ENCODE measurements around the gene PTEN.

PTEN gene
- 125 to 179 (median 145) reads per million in 3 donors for total RNA-seq

- Histone ChIP-seq H3K36me3 (ENCODE audit: control insufficient read depth, insufficient read depth, low read length) (no peaks in the 10 kb centered on the region), H3K27me3 (replicated peaks; ENCODE audit: control insufficient read depth, insufficient read depth, low read length, poor library complexity, severe bottlenecking) (no peaks in the 10 kb centered on the region), H3K4me3 (ENCODE audit: insufficient read depth, low read depth, low read length, poor library complexity, severe bottlenecking) (peak within 1 kb of the TSS; percentile 92), H3K9me3 (ENCODE audit: control insufficient read depth, low read length) (no peaks in the 10 kb centered on the region), H3K4me1 (ENCODE audit: control insufficient read depth, insufficient read depth, low read length, poor library complexity, severe bottlenecking) (peaks cover 2% of the 10 kb centered on the region), H3K27ac (ENCODE audit: insufficient read depth, low read length, poor library complexity, severe bottlenecking) (peak within 1 kb of the TSS; percentile 81)
- peak; percentile 68 to 76 (median 71) for DNase-seq
Observed at GRCh38 chr10:87863053-87863943, at the start of gene PTEN, which contains the start of gene KLLN. Gene PTEN, plus strand, starts transcription at chr10:87863625. Its CDS starts 845 bp downstream, at chr10:87864470. Gene KLLN, minus strand, starts transcription at chr10:87863533. Its CDS starts 1,046 bp downstream, at chr10:87862487.

DNA sequence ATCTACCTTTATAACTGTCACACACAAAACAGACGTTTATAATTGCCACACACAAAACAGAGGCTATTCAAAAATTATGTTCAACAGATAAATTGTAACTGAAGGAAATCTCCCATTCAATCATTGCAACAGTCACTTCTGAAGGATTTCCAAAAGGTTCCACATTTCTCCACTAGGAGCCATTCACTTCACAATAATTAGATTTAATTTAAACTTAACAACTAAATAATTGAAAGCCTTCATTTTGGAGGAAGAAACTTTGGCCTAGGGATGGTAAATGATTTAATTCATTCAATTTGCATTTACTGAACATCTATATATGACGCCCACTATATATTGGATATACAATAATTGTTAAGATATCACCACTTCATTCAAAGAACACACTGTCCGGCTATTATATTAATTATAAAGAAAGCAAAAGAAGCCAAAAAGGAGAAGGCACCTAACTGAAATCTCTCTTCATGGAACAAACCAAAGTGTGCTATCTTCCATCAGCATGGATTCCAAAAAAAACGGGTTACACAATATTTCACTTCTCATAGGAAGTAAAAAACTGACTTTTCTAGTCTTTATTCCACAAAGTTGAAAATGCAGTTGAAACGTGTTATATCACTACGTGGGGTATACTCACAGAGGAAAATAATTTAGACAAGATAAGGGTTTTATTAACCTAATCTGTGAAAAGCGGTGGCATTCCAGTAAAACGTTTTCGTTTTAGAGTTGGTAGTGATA, 47.1 kb upstream of the PTEN start:
- Histone ChIP-seq H3K4me1 (ENCODE audit: control insufficient read depth, insufficient read depth, low read length, poor library complexity, severe bottlenecking) (peaks cover 8% of the 10 kb centered on the region), H3K9me3 (ENCODE audit: control insufficient read depth, low read length) (no peaks in the 10 kb centered on the region), H3K4me3 (ENCODE audit: insufficient read depth, low read depth, low read length, poor library complexity, severe bottlenecking) (no peak overlapping the region), H3K27me3 (replicated peaks; ENCODE audit: control insufficient read depth, insufficient read depth, low read length, poor library complexity, severe bottlenecking) (no peaks in the 10 kb centered on the region), H3K27ac (ENCODE audit: insufficient read depth, low read length, poor library complexity, severe bottlenecking) (no peak overlapping the region), H3K36me3 (ENCODE audit: control insufficient read depth, insufficient read depth, low read length) (no peaks in the 10 kb centered on the region)
- DNase-seq: no peak

DNA sequence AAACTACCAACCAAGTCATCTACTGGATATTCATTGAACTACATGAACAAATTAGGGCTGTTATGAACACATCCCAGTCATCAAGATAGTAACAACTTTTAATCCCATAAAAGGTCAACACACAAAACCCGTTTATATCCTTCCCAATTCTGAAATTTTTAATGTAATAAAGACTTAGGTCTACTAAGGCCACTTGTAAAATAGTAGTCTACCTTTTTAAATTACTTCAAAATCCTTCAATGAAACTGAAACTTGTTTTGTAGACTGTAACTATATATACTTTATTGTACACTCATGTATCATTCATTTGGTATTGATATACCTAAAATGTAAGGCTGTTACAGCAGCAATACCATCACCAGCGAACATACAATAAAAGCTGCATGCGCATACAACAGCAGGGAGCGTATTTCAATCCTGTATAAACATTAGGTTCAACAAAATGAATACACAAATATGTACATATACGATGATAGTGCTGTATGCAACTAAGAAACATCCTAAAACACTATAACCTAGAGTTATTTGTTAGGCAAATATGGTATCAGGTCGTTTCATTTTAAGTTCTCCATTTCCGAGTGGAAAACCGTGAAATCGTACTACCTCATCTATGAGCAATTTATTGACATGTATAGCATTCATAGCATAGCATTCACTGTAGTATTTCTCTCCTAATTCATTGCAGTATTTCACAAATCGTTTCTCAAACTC, 46.4 kb upstream of the PTEN start:
- DNase-seq: no peak
- Histone ChIP-seq H3K36me3 (ENCODE audit: control insufficient read depth, insufficient read depth, low read length) (no peaks in the 10 kb centered on the region), H3K27me3 (replicated peaks; ENCODE audit: control insufficient read depth, insufficient read depth, low read length, poor library complexity, severe bottlenecking) (no peaks in the 10 kb centered on the region), H3K9me3 (ENCODE audit: control insufficient read depth, low read length) (no peaks in the 10 kb centered on the region), H3K4me3 (ENCODE audit: insufficient read depth, low read depth, low read length, poor library complexity, severe bottlenecking) (peak overlapping the region; percentile 67), H3K27ac (ENCODE audit: insufficient read depth, low read length, poor library complexity, severe bottlenecking) (peak overlapping the region; percentile 89), H3K4me1 (ENCODE audit: control insufficient read depth, insufficient read depth, low read length, poor library complexity, severe bottlenecking) (peaks cover 8% of the 10 kb centered on the region)

DNA sequence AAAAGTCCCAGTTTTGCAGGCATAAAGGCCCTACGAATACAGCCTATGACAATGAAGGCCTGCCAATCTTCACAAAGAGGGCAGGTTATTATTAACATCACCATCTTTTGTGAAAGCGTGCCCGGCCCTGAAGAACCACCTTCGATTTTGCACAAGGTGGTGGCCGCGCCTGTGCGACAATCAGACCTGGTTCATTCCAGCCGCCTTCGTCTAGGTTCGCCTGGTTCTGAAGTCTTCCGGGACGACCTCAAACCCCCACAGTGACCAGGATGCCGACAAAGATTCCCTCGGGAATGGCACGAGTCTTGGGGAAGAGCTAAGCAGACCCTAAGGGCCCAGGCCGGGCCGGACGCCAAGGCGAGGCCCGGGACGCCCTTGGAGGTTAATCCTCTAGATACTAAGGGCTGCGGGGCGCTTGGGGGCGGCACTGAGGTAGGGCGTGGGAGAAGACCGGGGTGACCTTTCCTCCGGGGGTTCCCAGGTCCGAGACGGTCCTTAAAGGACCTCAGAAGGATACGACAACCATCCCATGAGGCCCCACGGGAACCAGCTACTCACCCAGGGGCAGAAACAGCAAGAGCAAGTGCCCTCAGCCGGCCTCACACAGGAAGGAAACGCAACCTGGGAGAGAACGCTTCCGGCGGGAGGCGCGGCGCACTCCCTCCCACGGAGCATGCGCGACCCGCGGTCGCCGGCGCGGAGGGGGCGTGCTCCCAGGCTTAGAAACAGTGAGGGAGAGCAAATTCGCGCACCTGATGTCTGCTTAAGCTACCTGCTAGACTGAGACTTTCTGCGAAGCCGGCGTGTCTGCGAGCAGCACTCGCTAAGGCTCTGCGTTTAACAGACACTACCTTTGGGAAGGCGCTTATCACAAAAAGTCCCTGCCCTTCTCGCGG, 45.6 kb upstream of the PTEN start, which contains the start of gene ATAD1:
Gene ATAD1, minus strand, starts transcription at position 618 of the 896 bp plus-strand sequence. CDS start 3,627 bp downstream, outside the sequence.
- no peaks in the 10 kb centered on the region for H3K36me3 ChIP-seq (ENCODE audit: control insufficient read depth, insufficient read depth, low read length)

GRCh38 chr10:87818505-87819288, 44.7 kb upstream of the PTEN start:
- no peaks in the 10 kb centered on the region for H3K36me3 ChIP-seq (ENCODE audit: control insufficient read depth, insufficient read depth, low read length)
- peak overlapping the region; percentile 67 for H3K4me3 ChIP-seq (ENCODE audit: insufficient read depth, low read depth, low read length, poor library complexity, severe bottlenecking)
- no peaks in the 10 kb centered on the region for H3K27me3 ChIP-seq (replicated peaks; ENCODE audit: control insufficient read depth, insufficient read depth, low read length, poor library complexity, severe bottlenecking)
- H3K9me3 ChIP-seq (ENCODE audit: control insufficient read depth, low read length): no peaks in the 10 kb centered on the region
- DNase-seq: peak; percentile 25 to 46 (median 37)
- peaks cover 8% of the 10 kb centered on the region for H3K4me1 ChIP-seq (ENCODE audit: control insufficient read depth, insufficient read depth, low read length, poor library complexity, severe bottlenecking)
- peak overlapping the region; percentile 89 for H3K27ac ChIP-seq (ENCODE audit: insufficient read depth, low read length, poor library complexity, severe bottlenecking)

More for the DNA sequence above, 45.6 kb upstream of the PTEN start, which contains the start of gene ATAD1:
- no peaks in the 10 kb centered on the region for H3K9me3 ChIP-seq (ENCODE audit: control insufficient read depth, low read length)
- DNase-seq: peak; percentile 79 to 85 (median 81)
- H3K4me1 ChIP-seq (ENCODE audit: control insufficient read depth, insufficient read depth, low read length, poor library complexity, severe bottlenecking): peaks cover 8% of the 10 kb centered on the region
- H3K27ac ChIP-seq (ENCODE audit: insufficient read depth, low read length, poor library complexity, severe bottlenecking): peak within 1 kb of the TSS; percentile 89
- peak within 1 kb of the TSS; percentile 67 for H3K4me3 ChIP-seq (ENCODE audit: insufficient read depth, low read depth, low read length, poor library complexity, severe bottlenecking)
- no peaks in the 10 kb centered on the region for H3K27me3 ChIP-seq (replicated peaks; ENCODE audit: control insufficient read depth, insufficient read depth, low read length, poor library complexity, severe bottlenecking)

- no peaks in the 10 kb centered on the region for H3K9me3 ChIP-seq (ENCODE audit: control insufficient read depth, low read length)
- peaks cover 8% of the 10 kb centered on the region for H3K4me1 ChIP-seq (ENCODE audit: control insufficient read depth, insufficient read depth, low read length, poor library complexity, severe bottlenecking)
- DNase-seq: no peak
- peak overlapping the region; percentile 89 for H3K27ac ChIP-seq (ENCODE audit: insufficient read depth, low read length, poor library complexity, severe bottlenecking)
- H3K4me3 ChIP-seq (ENCODE audit: insufficient read depth, low read depth, low read length, poor library complexity, severe bottlenecking): no peak overlapping the region
- no peaks in the 10 kb centered on the region for H3K36me3 ChIP-seq (ENCODE audit: control insufficient read depth, insufficient read depth, low read length)
- H3K27me3 ChIP-seq (replicated peaks; ENCODE audit: control insufficient read depth, insufficient read depth, low read length, poor library complexity, severe bottlenecking): no peaks in the 10 kb centered on the region
Observed at GRCh38 chr10:87819289-87819585, 44.2 kb upstream of the PTEN start.

DNA sequence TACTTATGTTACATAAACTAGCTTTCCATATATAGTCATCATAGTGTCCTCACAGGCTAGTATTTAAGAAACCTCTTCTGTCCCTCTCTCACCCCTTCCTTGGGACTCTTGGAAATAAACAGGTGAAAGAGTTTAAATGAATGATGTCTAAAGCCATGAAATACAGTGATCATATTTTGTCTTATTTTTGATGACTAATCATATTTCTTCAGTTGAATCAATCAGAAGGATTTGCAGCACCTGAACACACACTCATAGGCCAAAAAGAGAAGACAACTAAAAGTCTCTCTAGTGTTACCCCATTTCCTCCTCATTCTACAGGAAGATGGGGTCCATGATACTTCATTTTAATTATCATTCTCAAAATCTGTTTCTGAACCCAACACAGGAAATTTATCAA, 36.8 kb upstream of the PTEN start:
- no peaks in the 10 kb centered on the region for H3K9me3 ChIP-seq (ENCODE audit: control insufficient read depth, low read length)
- no peaks in the 10 kb centered on the region for H3K36me3 ChIP-seq (ENCODE audit: control insufficient read depth, insufficient read depth, low read length)
- no peak overlapping the region for H3K4me3 ChIP-seq (ENCODE audit: insufficient read depth, low read depth, low read length, poor library complexity, severe bottlenecking)
- no peak overlapping the region for H3K27ac ChIP-seq (ENCODE audit: insufficient read depth, low read length, poor library complexity, severe bottlenecking)
- no peak for DNase-seq
- peaks cover 5% of the 10 kb centered on the region for H3K4me1 ChIP-seq (ENCODE audit: control insufficient read depth, insufficient read depth, low read length, poor library complexity, severe bottlenecking)
- no peaks in the 10 kb centered on the region for H3K27me3 ChIP-seq (replicated peaks; ENCODE audit: control insufficient read depth, insufficient read depth, low read length, poor library complexity, severe bottlenecking)

GRCh38 chr10:87827681-87828080, 35.7 kb upstream of the PTEN start:
- Histone ChIP-seq H3K4me1 (ENCODE audit: control insufficient read depth, insufficient read depth, low read length, poor library complexity, severe bottlenecking) (peaks cover 5% of the 10 kb centered on the region), H3K4me3 (ENCODE audit: insufficient read depth, low read depth, low read length, poor library complexity, severe bottlenecking) (no peak overlapping the region), H3K36me3 (ENCODE audit: control insufficient read depth, insufficient read depth, low read length) (no peaks in the 10 kb centered on the region), H3K27ac (ENCODE audit: insufficient read depth, low read length, poor library complexity, severe bottlenecking) (no peak overlapping the region), H3K9me3 (ENCODE audit: control insufficient read depth, low read length) (no peaks in the 10 kb centered on the region), H3K27me3 (replicated peaks; ENCODE audit: control insufficient read depth, insufficient read depth, low read length, poor library complexity, severe bottlenecking) (no peaks in the 10 kb centered on the region)
- DNase-seq: no peak

Data from effector memory CD4-positive, alpha-beta T cell (primary cell).